HG02623 (cell line): ENCODE data around the gene PPP2R3A.

Source experiments
- ATAC-seq: cut with Tn5 transposase; IDR thresholded peaks from one replicate; pipeline ENCODE4 v1.9.1; 2021; ENCODE audit warnings: moderate library complexity; ENCODE audit not compliant: unreplicated experiment

PPP2R3A gene

DNA sequence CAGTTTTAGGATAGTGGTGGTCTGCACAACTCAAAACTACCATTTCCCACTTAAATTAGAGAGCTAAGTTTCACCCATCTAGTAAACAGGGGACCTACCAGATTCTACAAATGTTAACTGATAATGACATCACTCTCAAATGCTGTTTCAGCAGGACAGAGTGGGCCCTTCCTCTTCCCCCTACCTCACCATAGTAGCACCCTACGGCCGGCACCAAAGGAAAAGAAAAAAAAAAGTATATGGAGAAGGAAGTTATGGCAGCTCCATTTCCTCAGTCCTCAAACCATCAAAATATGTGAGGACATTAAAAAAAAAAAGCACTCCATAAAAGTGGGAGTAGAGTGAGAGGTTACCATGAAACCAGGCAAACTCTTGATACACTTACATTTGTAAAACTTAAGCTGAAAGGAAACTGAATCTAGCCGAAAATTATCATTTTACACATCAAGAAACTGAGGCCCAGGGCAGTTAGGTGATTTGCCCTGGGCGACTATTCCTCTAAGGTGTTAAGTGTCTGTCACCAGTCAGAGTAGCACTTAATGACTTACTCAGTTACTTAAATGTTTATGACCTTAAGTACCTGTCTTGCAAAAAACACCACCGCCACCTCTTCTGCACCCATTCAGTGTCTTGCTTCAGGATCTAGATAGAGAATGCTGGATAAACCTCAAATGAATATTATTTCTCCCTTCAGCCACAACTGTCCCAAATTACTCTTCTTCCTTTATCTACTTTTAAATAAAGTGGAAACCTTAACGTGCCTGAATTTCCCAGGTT, 227.9 kb downstream of the PPP2R3A start:
- no peak for ATAC-seq

DNA sequence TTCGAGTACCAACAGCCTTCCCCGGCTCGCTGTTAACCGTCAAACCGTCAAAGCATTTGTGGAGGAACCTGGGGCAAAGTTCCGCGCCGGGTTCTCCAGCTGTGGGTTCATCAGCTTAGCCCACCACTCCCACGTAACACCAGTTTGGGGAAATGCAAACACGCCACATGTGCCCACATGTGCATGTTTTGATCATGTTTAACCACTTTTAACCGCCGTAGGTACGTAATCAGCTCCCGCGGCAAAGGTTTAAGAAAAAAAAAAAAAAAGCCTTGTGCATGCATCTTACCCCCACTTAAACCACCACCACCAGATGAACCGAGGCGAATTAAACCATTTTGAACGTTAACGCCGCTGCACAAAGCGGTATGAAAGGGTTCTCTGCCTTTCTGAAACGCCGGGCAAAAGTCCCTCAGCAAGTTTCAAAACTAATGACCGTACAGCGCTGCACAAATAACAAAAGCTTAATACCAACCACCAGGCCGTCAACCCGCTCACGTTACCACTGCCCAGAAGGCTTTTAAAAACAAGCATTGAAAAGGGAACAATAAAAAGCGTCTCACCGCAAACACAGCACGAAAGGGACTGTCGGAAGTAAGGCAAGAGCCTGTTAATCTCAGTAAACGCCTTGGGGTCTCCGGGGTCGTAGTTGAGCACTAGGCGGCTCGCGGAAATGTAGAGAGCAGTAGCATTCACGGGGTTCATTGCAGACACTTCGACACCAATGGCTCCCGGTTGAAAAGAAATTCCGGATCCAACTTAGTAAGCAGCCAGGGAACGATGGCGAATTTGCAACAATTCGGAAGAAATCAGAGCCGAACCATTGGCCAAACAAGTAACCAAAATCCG, 229.1 kb downstream of the PPP2R3A start:
- no peak for ATAC-seq

GRCh38 chr3:136195258-136196063, 229.9 kb downstream of the PPP2R3A start:
- peak; percentile 21 for ATAC-seq

- peak; percentile 22 for ATAC-seq
Measured at GRCh38 chr3:136196064-136196400, 230.5 kb downstream of the PPP2R3A start, which contains the start of gene MSL2. Gene MSL2 (minus strand): TSS chr3:136196335. CDS start chr3:136195113, 1,222 bp downstream.

DNA sequence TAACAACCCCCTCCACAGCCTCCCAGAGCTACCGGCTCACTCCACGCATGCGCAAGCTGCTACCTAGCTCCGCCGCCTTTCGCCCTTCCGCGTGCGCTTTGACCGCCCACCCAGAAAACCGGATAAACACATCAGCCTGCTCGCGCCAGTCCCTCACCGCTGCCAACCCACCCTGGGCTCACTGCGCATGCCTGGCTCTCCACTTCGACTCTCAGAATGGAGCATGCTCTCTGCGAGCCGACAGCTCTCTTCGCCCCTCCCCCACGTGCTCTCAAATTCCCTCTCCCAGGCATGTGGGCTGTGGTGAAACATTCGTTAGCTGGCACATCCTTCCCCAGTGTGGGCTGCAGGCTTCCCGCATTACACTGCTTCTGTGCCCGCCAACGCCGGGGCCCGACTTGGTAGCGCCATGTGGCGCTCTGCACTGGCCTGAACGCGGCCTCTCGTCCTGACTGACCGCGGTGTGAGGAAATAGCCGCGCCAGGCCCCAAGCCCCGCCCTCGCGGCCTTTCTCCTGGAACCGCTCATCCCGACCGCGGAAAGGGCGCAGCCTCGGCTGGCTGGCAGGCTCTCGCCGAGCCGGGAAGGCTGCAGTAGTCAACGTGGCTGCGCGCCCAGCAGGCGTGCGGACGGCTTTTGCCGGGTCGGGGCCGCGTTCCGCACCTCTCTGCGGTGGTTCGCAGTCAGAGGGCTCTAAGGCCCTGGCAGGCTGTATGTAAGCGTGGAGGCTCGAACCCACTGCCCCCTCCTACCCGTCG, 231.1 kb downstream of the PPP2R3A start:
- ATAC-seq: peak; percentile 66

DNA sequence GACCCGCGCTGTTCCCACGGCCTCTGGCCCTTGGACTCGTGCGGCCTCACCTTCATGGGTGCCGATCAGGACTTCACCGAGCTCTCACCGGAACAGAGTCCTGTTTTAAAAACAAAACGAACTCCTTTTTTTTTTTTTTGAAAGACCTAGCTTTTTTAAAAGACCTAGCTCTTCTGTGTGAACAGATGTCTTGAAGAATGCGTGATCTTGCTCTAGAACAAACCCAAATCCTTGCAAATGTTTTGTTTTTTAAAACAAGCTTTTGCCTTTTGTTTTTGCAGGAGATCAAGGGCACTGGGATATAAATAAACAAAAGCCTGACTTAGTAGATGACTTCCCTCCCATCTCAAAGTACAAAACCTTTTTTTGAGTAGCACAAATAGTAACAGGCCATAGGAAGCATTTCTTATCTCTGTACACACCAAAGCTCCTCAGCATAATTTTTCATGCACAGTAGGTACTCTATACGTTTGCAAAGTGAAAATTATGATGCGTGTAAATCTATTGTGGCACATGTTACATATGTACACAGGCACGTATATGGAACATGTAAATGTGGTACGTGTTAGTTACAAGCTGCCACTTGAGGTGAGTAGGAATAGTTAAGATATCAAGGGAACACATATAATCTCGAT, 231.7 kb downstream of the PPP2R3A start:
- ATAC-seq: no peak
